ENCODE measurements around the gene NAA38. TPM values are rescaled to one million over a fixed set of nuclear protein-coding genes. Genes with fewer than 3 reads are reported as not detected.

The NAA38 gene
- total RNA-seq = 10 to 100 TPM; 26.8 to 30.3 TPM
- 12.8 to 21.2 reads per million in 2 donors for total RNA-seq

- ATAC-seq (peak; percentile 82), DNase-seq (peak; percentile 79 to 88 (median 85))
- Mint-ChIP-seq H3K4me1 (peaks cover 16% of the 10 kb centered on the region), H3K27me3 (no peaks in the 10 kb centered on the region), H3K4me3 (no peak within 1 kb of the TSS), H3K27ac (no peak within 1 kb of the TSS), H3K36me3 (ENCODE audit: low read depth) (peaks cover 3% of the 10 kb centered on the region)
- H3K9me3 ChIP-seq (ENCODE audit: control insufficient read depth, low read length, poor library complexity, severe bottlenecking) = no peaks in the 10 kb centered on the region
These were observed at the start of gene NAA38 for GRCh38 chr17:7856811-7857712. Gene NAA38 (minus strand): TSS chr17:7857559. CDS start chr17:7857463, 96 bp downstream.

- Mint-ChIP-seq H3K4me1 (peaks cover 8% of the 10 kb centered on the region), H3K36me3 (ENCODE audit: low read depth) (peaks cover 21% of the 10 kb centered on the region), H3K27ac (peak overlapping the region; percentile 54), H3K27me3 (no peaks in the 10 kb centered on the region), H3K4me3 (no peak overlapping the region)
- ATAC-seq = no peak
- no peak for DNase-seq
- H3K9me3 ChIP-seq (ENCODE audit: control insufficient read depth, low read length, poor library complexity, severe bottlenecking) = no peaks in the 10 kb centered on the region
These were observed 46.1 kb upstream of the NAA38 start for GRCh38 chr17:7903154-7904103.

GRCh38 chr17:7897773-7898172, 40.4 kb upstream of the NAA38 start:
- DNase-seq (no peak), ATAC-seq (peak; percentile 63)
- Mint-ChIP-seq H3K27ac (peak overlapping the region; percentile 91), H3K27me3 (no peaks in the 10 kb centered on the region), H3K36me3 (ENCODE audit: low read depth) (peaks cover 29% of the 10 kb centered on the region), H3K4me3 (no peak overlapping the region), H3K4me1 (peaks cover 17% of the 10 kb centered on the region)
- H3K9me3 ChIP-seq (ENCODE audit: control insufficient read depth, low read length, poor library complexity, severe bottlenecking) = no peaks in the 10 kb centered on the region

GRCh38 chr17:7897090-7897489, 39.7 kb upstream of the NAA38 start:
- DNase-seq (no peak), ATAC-seq (no peak)
- Mint-ChIP-seq H3K27ac (peak overlapping the region; percentile 61), H3K27me3 (no peaks in the 10 kb centered on the region), H3K36me3 (ENCODE audit: low read depth) (peaks cover 29% of the 10 kb centered on the region), H3K4me3 (no peak overlapping the region), H3K4me1 (peaks cover 17% of the 10 kb centered on the region)
- H3K9me3 ChIP-seq (ENCODE audit: control insufficient read depth, low read length, poor library complexity, severe bottlenecking) = no peaks in the 10 kb centered on the region

GRCh38 chr17:7894866-7895265, 37.5 kb upstream of the NAA38 start:
- Mint-ChIP-seq H3K27me3 (no peaks in the 10 kb centered on the region), H3K4me1 (peaks cover 22% of the 10 kb centered on the region), H3K4me3 (no peak overlapping the region), H3K36me3 (ENCODE audit: low read depth) (peaks cover 31% of the 10 kb centered on the region), H3K27ac (no peak overlapping the region)
- DNase-seq = no peak
- no peaks in the 10 kb centered on the region for H3K9me3 ChIP-seq (ENCODE audit: control insufficient read depth, low read length, poor library complexity, severe bottlenecking)
- no peak for ATAC-seq

GRCh38 chr17:7894226-7894625, 36.9 kb upstream of the NAA38 start:
- H3K36me3 Mint-ChIP-seq (ENCODE audit: low read depth) = peaks cover 27% of the 10 kb centered on the region
- peak overlapping the region; percentile 21 for H3K27ac Mint-ChIP-seq
- no peaks in the 10 kb centered on the region for H3K9me3 ChIP-seq (ENCODE audit: control insufficient read depth, low read length, poor library complexity, severe bottlenecking)
- H3K27me3 Mint-ChIP-seq = no peaks in the 10 kb centered on the region
- H3K4me1 Mint-ChIP-seq = peaks cover 23% of the 10 kb centered on the region
- no peak for ATAC-seq
- H3K4me3 Mint-ChIP-seq = no peak overlapping the region
- no peak for DNase-seq

- DNase-seq (no peak), ATAC-seq (no peak)
- H3K9me3 ChIP-seq (ENCODE audit: control insufficient read depth, low read length, poor library complexity, severe bottlenecking) = no peaks in the 10 kb centered on the region
- H3K4me3 Mint-ChIP-seq = no peak overlapping the region
- H3K27ac Mint-ChIP-seq = no peak overlapping the region
- peaks cover 25% of the 10 kb centered on the region for H3K4me1 Mint-ChIP-seq
- no peaks in the 10 kb centered on the region for H3K27me3 Mint-ChIP-seq
- peaks cover 23% of the 10 kb centered on the region for H3K36me3 Mint-ChIP-seq (ENCODE audit: low read depth)
These were observed 36.0 kb upstream of the NAA38 start for GRCh38 chr17:7893187-7893880.

- H3K36me3 Mint-ChIP-seq (ENCODE audit: low read depth) = peaks cover 12% of the 10 kb centered on the region
These were observed 32.0 kb upstream of the NAA38 start for GRCh38 chr17:7889166-7889955.

GRCh38 chr17:7888184-7888920, 31.0 kb upstream of the NAA38 start, which contains the start of gene CHD3:
Gene CHD3 (plus strand): TSS chr17:7888789. CDS start chr17:7889001, 212 bp downstream.
- Mint-ChIP-seq H3K36me3 (ENCODE audit: low read depth) (peaks cover 8% of the 10 kb centered on the region), H3K4me3 (no peak within 1 kb of the TSS), H3K4me1 (peaks cover 17% of the 10 kb centered on the region), H3K27ac (no peak within 1 kb of the TSS), H3K27me3 (no peaks in the 10 kb centered on the region)
- DNase-seq (no peak), ATAC-seq (peak; percentile 20)
- H3K9me3 ChIP-seq (ENCODE audit: control insufficient read depth, low read length, poor library complexity, severe bottlenecking) = no peaks in the 10 kb centered on the region

More at GRCh38 chr17:7889166-7889955, 32.0 kb upstream of the NAA38 start:
- no peak overlapping the region for H3K4me3 Mint-ChIP-seq
- H3K27me3 Mint-ChIP-seq = no peaks in the 10 kb centered on the region
- no peaks in the 10 kb centered on the region for H3K9me3 ChIP-seq (ENCODE audit: control insufficient read depth, low read length, poor library complexity, severe bottlenecking)
- H3K4me1 Mint-ChIP-seq = peaks cover 17% of the 10 kb centered on the region
- ATAC-seq = no peak
- peak in 2 of 3 donors; percentile 20 to 28 for DNase-seq
- H3K27ac Mint-ChIP-seq = no peak overlapping the region

GRCh38 chr17:7887482-7888183, 30.3 kb upstream of the NAA38 start:
- Mint-ChIP-seq H3K27ac (no peak overlapping the region), H3K27me3 (no peaks in the 10 kb centered on the region), H3K36me3 (ENCODE audit: low read depth) (peaks cover 8% of the 10 kb centered on the region), H3K4me3 (no peak overlapping the region), H3K4me1 (peaks cover 17% of the 10 kb centered on the region)
- H3K9me3 ChIP-seq (ENCODE audit: control insufficient read depth, low read length, poor library complexity, severe bottlenecking) = no peaks in the 10 kb centered on the region
- ATAC-seq = peak; percentile 76
- peak; percentile 65 to 82 (median 76) for DNase-seq

- no peaks in the 10 kb centered on the region for H3K27me3 Mint-ChIP-seq
- peaks cover 8% of the 10 kb centered on the region for H3K36me3 Mint-ChIP-seq (ENCODE audit: low read depth)
- H3K4me1 Mint-ChIP-seq = peaks cover 17% of the 10 kb centered on the region
- no peaks in the 10 kb centered on the region for H3K9me3 ChIP-seq (ENCODE audit: control insufficient read depth, low read length, poor library complexity, severe bottlenecking)
- no peak for DNase-seq
- H3K4me3 Mint-ChIP-seq = no peak overlapping the region
- ATAC-seq = peak; percentile 0
- H3K27ac Mint-ChIP-seq = no peak overlapping the region
These were observed 29.7 kb upstream of the NAA38 start for GRCh38 chr17:7887038-7887481.

Data from T-helper 17 cell (primary cell).